Thymus (tissue), 11 donors: ENCODE data around the gene ATP4A. TPM values are rescaled to one million over a fixed set of nuclear protein-coding genes. Genes with fewer than 3 reads are reported as not detected.
A peak's percentile ranks its signal among the peaks of the same experiment; 100 is the strongest.

Experiments used
- DNase-seq, 9 donors: peaks; one replicate each; pipeline ENCODE4 v3.0.0-alpha.2; 2013; ENCODE audit warnings: low spot score in 9 of 9, low read depth in 6 of 9, missing footprints in 1 of 9
- H3K27ac ChIP-seq, 2 donors: one replicate each; pipeline ENCODE4 v1.5.1; 2013; ENCODE audit warnings: control low read depth in 1 of 2, low read depth in 1 of 2, low read length in 1 of 2, mild to moderate bottlenecking in 1 of 2, moderate library complexity in 1 of 2
- H3K27me3 ChIP-seq, 2 donors: one replicate each; pipeline ENCODE4 v1.5.1; 2013; ENCODE audit warnings: low read length in 1 of 2; ENCODE audit not compliant: control insufficient read depth in 2 of 2, insufficient read depth in 1 of 2
- H3K36me3 ChIP-seq, 2 donors: one replicate each; pipeline ENCODE4 v1.5.1; 2013; ENCODE audit warnings: low read length in 1 of 2, mild to moderate bottlenecking in 1 of 2, moderate library complexity in 1 of 2; ENCODE audit not compliant: control insufficient read depth in 2 of 2, insufficient read depth in 2 of 2
- H3K4me1 ChIP-seq, 2 donors: one replicate each; pipeline ENCODE4 v1.5.1; 2013; ENCODE audit warnings: low read length in 2 of 2; ENCODE audit not compliant: control insufficient read depth in 2 of 2, insufficient read depth in 2 of 2
- H3K4me3 ChIP-seq, 2 donors: one replicate each; pipeline ENCODE4 v1.5.1; 2013; ENCODE audit warnings: low read length in 2 of 2, control low read depth in 1 of 2, mild to moderate bottlenecking in 1 of 2
- H3K9me3 ChIP-seq, 2 donors: one replicate each; pipeline ENCODE4 v1.5.1; 2013; ENCODE audit warnings: low read length in 1 of 2, mild to moderate bottlenecking in 1 of 2; ENCODE audit not compliant: control insufficient read depth in 2 of 2, insufficient read depth in 1 of 2
- WGBS: extraction: QIAGEN DNeasy Blood & Tissue Kit; methylation state at CpG from one replicate; pipeline ENCODE4 v1.1.7; 2013; 5-methylcytosine and 5-hydroxymethylcytosine counted together
- polyA plus RNA-seq: library from polyadenylated mRNA; stranded (reverse); fragments of 200-250 nt; gene quantifications from one replicate; pipeline ENCODE4 v1.2.3, GENCODE V29; 2013
- total RNA-seq: library from RNA; stranded (reverse); fragments of 120-200 nt; gene quantifications from one replicate; pipeline ENCODE4 v1.2.4, GENCODE V29; 2013
- donor health status: healthy.

Gene ATP4A
- total and polyA plus RNA-seq, 2 donors, result 0.42 to 1.1 TPM

DNA sequence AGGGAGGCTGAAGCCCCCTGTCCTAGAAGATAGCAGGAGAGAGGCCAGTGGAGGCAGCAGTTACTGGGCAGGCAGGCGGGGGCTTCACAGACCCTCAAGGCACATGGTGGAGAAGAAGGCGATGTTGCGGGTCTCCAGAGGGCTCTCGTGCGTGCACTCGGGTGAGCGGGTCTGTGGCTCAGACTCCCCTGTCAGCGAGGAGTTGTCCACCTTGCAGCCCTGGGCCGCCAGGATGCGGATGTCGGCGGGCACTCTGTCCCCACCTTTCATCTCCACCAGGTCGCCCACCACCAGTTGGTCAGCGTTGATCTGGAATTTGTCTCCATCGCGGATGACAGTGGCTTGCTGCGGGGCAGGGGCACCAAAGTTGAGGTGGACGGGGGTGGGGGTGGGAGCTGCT lies 3.2 kb downstream of the ATP4A start:
- peaks cover 11 to 57% of the 10 kb centered on the region in 2 donors for H3K27me3 ChIP-seq
- no peak overlapping the region for H3K4me3 ChIP-seq
- DNase-seq, result no peak
- H3K36me3 ChIP-seq, result no peaks in the 10 kb centered on the region
- peaks cover 2 to 7% of the 10 kb centered on the region in 2 donors for H3K4me1 ChIP-seq
- H3K9me3 ChIP-seq, result peaks cover 0 to 7% of the 10 kb centered on the region in 2 donors
- no peak overlapping the region for H3K27ac ChIP-seq
- WGBS, result 93% methylated on average over 18 of the region's 18 CpGs

DNA sequence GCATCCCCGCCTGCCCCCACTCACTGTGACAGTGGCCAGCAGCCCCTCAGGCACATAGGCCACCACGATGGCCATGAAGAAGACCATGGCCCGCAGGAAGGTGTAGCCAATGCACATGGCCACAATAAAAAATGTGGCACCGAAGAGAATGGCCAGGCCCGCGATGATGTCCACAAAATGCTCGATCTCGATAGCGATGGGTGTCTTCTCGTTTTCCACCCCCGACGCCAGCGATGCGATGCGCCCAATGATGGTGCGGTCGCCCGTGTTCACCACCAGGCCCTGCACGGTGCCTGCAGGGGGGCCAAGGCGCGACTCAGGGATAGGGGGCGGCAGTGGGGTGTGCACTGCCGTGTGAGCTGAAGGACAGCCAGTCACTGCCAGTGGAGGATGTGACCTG lies 3.7 kb downstream of the ATP4A start:
- peaks cover 0 to 7% of the 10 kb centered on the region in 2 donors for H3K9me3 ChIP-seq
- no peak overlapping the region for H3K27ac ChIP-seq
- DNase-seq, result no peak
- peaks cover 2 to 7% of the 10 kb centered on the region in 2 donors for H3K4me1 ChIP-seq
- no peaks in the 10 kb centered on the region for H3K36me3 ChIP-seq
- H3K4me3 ChIP-seq, result no peak overlapping the region
- 91% methylated on average over 23 of the region's 23 CpGs for WGBS
- peaks cover 11 to 59% of the 10 kb centered on the region in 2 donors for H3K27me3 ChIP-seq

DNA sequence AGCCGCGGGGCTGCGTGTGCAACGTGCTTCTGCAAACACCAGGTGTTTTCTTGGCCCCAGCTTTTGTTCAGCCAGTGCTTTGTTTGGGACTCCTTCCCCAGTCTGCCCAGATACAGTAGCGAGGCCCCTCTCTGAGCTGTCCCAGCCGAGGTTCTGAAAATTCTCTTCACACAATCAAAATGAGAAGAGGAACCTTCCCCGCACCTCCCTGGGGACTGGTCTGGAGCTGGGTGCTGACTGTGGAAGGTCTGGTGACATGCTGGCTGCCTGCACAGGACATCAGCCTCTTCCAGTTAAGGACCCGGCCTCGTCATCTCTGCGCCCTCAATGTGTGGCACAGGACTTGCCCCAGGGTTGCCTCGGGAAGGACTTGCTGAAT lies 4.2 kb downstream of the ATP4A start:
- peaks cover 0 to 7% of the 10 kb centered on the region in 2 donors for H3K9me3 ChIP-seq
- H3K27me3 ChIP-seq, result peaks cover 11 to 60% of the 10 kb centered on the region in 2 donors
- no peak overlapping the region for H3K27ac ChIP-seq
- no peaks in the 10 kb centered on the region for H3K36me3 ChIP-seq
- H3K4me1 ChIP-seq, result peaks cover 2 to 7% of the 10 kb centered on the region in 2 donors
- H3K4me3 ChIP-seq, result no peak overlapping the region
- WGBS, result 73% methylated on average over 11 of the region's 11 CpGs
- no peak for DNase-seq

DNA sequence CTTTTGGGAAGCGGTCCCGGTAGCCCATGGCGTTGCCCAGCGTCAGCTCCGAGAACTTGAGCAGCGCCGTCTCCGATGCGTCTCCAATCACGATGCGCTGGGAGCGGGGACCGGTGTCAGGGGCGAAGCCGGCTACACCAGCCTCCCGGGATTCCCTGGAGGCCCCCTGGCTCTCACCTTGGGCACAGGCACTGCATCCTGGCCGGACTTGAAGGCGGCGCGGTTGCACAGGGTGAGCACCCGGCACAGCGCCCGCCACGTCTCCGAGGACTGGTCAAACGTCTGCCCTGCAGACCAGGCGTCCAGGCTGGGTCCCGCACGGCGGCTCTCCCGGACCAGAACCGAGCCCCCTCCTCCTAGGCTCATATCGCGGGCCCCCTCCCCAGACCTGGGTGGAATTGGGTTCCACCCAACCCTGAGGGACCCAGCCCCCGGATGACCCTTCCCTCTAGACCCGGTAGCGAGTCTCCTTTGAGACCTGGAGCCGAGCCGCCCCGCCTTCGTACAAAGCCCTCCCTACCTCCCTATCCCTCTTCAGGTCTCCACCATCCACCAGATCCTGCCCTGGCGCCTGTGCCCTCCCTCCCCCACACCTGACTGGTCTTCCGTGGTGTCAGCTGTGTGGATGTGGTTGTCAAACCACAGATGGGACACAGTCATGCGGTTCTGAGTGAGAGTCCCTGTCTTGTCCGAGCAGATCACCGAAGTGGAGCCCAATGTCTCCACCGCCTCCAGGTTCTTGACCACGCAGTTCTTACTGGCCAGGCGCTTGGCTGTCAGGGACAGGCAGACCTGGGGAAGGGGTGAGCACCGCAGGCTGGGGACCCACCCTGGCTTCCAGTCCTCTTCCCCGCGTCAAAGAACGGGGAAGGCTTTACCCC lies 4.8 kb downstream of the ATP4A start:
- Histone ChIP-seq H3K27me3 (peaks cover 11 to 60% of the 10 kb centered on the region in 2 donors), H3K27ac (no peak overlapping the region)
- DNase-seq, result no peak

DNA sequence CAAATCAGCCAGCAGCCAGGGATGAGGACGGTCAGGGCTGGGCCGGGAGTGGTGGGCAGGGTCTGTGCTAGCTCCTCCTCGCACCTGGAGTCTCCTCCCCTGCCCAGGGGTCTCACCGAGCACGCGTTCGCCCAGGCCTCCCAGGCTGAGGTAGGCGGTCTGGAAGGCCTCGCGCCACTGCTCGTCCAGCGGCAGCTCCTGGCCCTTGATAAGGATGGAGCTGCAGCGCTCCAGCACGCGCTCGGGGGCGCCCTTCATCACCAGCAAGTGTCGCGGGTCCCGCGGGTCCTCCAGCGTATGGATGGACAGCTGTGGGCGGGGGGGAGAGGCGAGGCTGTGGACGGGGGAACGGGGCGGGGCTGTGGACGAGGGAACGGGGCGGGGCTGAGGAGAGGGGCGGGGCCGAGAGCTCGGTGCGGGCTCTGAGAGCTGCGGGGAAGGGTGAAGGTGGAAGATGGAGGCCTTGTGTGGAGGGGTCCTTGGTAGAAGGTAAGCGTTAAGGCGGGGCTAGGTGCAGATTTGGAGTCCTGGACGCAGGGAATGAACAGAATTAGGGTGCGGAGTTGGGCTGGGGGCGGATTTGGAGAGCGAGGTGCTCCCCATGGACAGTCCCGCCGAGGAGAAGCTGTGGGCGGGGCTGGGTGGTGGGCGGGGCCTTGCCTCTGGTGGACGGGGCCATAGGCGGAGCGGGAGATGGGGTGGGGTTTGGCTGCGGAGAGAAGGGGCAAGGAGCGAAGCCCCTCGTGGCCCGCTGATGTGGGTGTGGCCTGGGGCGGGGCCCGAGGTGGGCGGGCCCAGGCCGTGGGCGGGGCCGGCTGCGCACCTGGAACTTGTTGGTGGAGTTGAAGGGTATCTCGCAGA lies 5.7 kb downstream of the ATP4A start:
- Histone ChIP-seq H3K36me3 (no peaks in the 10 kb centered on the region), H3K27me3 (peaks cover 11 to 60% of the 10 kb centered on the region in 2 donors), H3K27ac (no peak overlapping the region), H3K9me3 (peaks cover 0 to 7% of the 10 kb centered on the region in 2 donors), H3K4me1 (peaks cover 2 to 7% of the 10 kb centered on the region in 2 donors), H3K4me3 (peak overlapping the region in 1 of 2 donors; percentile 19)
- 8% methylated on average over 60 of the region's 60 CpGs for WGBS
- DNase-seq, result peak in 2 of 9 donors; percentile 28 to 41

More for the DNA sequence above, 4.8 kb downstream of the ATP4A start:
- H3K36me3 ChIP-seq, result no peaks in the 10 kb centered on the region
- peaks cover 2 to 7% of the 10 kb centered on the region in 2 donors for H3K4me1 ChIP-seq
- H3K4me3 ChIP-seq, result no peak overlapping the region
- 44% methylated on average over 53 of the region's 53 CpGs for WGBS
- H3K9me3 ChIP-seq, result peaks cover 0 to 7% of the 10 kb centered on the region in 2 donors

DNA sequence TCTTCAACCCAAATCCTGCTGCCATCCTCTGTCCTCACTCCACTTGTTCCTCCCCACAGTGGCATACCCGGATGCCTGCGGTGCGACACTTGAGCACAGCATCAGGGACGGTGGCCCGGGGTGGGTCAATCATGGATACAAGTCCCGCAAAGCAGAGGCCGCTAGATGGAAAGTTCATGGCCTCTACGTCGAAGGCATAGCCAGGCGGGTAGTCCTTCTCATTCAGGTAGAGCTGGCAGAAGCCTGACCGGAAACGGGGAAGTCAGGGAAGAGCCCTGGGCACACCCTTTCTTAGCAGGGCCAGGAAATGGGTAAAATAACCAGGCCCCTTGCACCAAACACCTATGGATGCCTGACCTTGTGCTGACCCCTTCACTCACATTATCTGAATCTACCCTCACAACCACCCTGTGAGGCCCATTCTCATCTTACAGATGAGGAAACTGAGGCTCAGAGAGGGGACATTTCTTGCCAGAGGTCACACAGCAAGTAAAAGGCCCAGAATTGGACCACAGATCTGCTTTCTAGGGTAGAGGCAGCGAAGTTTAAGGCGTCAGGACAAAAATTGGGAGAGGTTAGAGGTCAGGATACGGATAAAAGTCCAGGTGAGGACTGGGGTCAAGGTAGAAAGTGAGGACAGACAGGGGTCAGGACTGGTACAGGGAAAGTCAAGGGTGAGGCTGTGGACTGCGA lies 6.5 kb downstream of the ATP4A start:
- DNase-seq, result no peak
- Histone ChIP-seq H3K27ac (no peak overlapping the region), H3K4me3 (no peak overlapping the region), H3K9me3 (peaks cover 0 to 7% of the 10 kb centered on the region in 2 donors), H3K4me1 (peaks cover 2 to 7% of the 10 kb centered on the region in 2 donors), H3K36me3 (no peaks in the 10 kb centered on the region), H3K27me3 (peaks cover 11 to 58% of the 10 kb centered on the region in 2 donors)
- WGBS, result 93% methylated on average over 16 of the region's 16 CpGs

DNA sequence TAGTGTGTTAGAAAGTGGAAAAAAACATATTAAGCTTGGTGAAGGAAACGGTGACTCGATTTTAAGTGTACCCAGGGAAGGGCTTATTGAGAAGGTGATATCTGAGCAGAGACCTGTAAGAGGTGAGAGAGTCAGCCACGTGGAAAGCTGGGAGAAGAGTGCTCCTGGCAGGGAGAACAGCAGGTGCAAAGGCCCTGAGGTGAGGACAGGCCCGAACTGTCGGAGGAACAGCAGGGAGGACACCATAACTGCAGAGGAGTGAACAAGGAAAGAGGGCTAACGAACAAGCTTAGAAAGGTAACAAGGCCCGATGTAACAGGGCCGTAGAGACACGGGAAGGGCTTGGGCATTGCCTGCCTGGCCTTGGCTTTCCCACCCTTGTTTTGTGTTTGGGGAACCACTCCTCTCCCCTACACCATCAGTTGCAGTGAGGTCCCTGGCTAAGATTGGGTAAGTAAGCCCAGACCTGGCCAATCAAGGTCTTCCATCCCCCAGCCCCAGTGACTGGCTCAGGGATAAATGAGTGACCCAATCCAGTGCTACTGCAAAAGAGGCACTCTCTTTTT lies 7.3 kb downstream of the ATP4A start:
- H3K4me3 ChIP-seq, result no peak overlapping the region
- H3K27ac ChIP-seq, result no peak overlapping the region
- H3K9me3 ChIP-seq, result peaks cover 0 to 7% of the 10 kb centered on the region in 2 donors
- H3K27me3 ChIP-seq, result peaks cover 11 to 55% of the 10 kb centered on the region in 2 donors
- peaks cover 2 to 7% of the 10 kb centered on the region in 2 donors for H3K4me1 ChIP-seq
- 91% methylated on average over 9 of the region's 9 CpGs for whole genome bisulfite sequencing
- DNase-seq, result no peak
- H3K36me3 ChIP-seq, result no peaks in the 10 kb centered on the region

DNA sequence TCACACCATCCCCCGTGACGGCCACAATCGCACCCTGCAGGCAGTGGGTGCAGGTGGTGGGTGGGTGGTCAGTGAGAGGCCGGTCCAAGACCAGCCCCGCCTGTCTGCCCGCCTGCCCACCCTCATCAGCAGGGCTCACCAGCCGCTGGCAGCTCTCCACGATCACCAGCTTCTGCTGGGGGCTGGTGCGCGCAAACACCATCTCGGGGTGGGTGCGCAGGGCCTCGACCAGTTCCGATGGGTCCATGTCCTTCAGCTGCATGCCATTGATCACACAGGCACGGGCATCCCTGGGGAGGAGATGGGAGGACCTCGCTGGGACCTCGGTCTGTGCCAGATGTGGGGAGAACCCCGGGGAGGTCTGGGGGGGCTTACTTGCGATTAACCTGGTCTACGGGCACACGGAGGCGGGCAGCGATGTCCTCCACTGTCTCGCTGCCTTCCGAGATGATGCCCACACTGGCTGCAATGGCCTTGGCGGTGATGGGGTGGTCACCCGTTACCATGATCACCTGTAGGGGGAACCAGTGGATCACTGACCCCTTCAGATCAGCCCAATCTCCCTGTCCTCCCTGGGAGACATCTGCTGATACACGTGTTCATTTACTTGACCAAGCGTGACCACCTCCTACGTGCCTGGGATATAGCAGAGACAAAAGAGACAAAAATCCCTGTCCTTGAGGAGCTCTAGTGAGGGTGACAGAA lies 8.0 kb downstream of the ATP4A start:
- Histone ChIP-seq H3K27me3 (peaks cover 11 to 50% of the 10 kb centered on the region in 2 donors), H3K4me1 (peaks cover 2 to 7% of the 10 kb centered on the region in 2 donors), H3K36me3 (no peaks in the 10 kb centered on the region), H3K4me3 (no peak overlapping the region), H3K27ac (no peak overlapping the region), H3K9me3 (peaks cover 0 to 7% of the 10 kb centered on the region in 2 donors)
- no peak for DNase-seq
- 84% methylated on average over 30 of the region's 30 CpGs for WGBS
